T-helper 2 cell treated with Interferon-gamma antibody and Interleukin-4, amounts not matched to agents 5 μg/mL and 100 μg/mL, for 36 hours (primary cell): Measurements from ENCODE around the gene MAPK14.

Source experiments
- DNase-seq: peaks from one replicate; pipeline ENCODE4 v3.0.0; 2021; ENCODE audit warnings: low spot score
- H3K27ac Mint-ChIP-seq: one replicate; pipeline ENCODE4 v1.8.0; 2021; ENCODE audit warnings: mild to moderate bottlenecking, mixed read lengths
- H3K27me3 Mint-ChIP-seq: one replicate; pipeline ENCODE4 v1.8.0; 2021; ENCODE audit warnings: low read depth, mixed read lengths
- H3K36me3 Mint-ChIP-seq: one replicate; pipeline ENCODE4 v1.8.0; 2021; ENCODE audit warnings: low read depth, mixed read lengths
- H3K4me1 Mint-ChIP-seq: one replicate; pipeline ENCODE4 v1.8.0; 2021; ENCODE audit warnings: low read depth, mixed read lengths
- H3K4me3 Mint-ChIP-seq: one replicate; pipeline ENCODE4 v1.8.0; 2022; ENCODE audit warnings: mild to moderate bottlenecking, moderate library complexity, mixed read lengths
- H3K9me3 Mint-ChIP-seq: one replicate; pipeline ENCODE4 v1.8.0; 2021; ENCODE audit warnings: mixed read lengths

MAPK14 gene

DNA sequence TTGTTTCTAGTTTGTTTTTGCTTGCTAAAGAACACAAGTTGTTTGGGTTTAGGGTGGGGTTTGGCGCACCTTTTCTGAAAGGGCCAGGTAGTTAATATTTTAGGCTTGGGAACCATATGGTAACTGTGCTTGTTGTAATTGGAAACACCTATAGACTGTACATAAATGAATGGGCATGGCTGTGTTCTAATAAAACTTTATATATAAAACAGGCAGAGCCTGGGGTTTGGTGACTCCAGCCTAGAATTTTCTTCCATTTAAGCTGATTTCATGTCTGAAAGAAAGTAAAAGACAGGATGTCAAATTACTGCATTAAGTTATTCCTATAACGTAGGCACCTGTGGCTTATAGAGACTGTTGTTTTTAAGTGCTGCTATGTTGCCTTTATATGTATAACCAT, 66.6 kb downstream of the MAPK14 start:
- H3K9me3 Mint-ChIP-seq, result no peaks in the 10 kb centered on the region
- peaks cover 35% of the 10 kb centered on the region for H3K36me3 Mint-ChIP-seq
- no peak overlapping the region for H3K4me3 Mint-ChIP-seq
- H3K27me3 Mint-ChIP-seq, result no peaks in the 10 kb centered on the region
- peaks cover 16% of the 10 kb centered on the region for H3K4me1 Mint-ChIP-seq
- no peak overlapping the region for H3K27ac Mint-ChIP-seq
- DNase-seq, result no peak

GRCh38 chr6:36094753-36095496, 67.3 kb downstream of the MAPK14 start:
- Mint-ChIP-seq H3K27me3 (no peaks in the 10 kb centered on the region), H3K9me3 (no peaks in the 10 kb centered on the region), H3K4me3 (no peak overlapping the region), H3K4me1 (peaks cover 22% of the 10 kb centered on the region), H3K36me3 (peaks cover 34% of the 10 kb centered on the region), H3K27ac (no peak overlapping the region)
- DNase-seq, result peak; percentile 71

- peaks cover 36% of the 10 kb centered on the region for H3K36me3 Mint-ChIP-seq
- H3K4me1 Mint-ChIP-seq, result peaks cover 28% of the 10 kb centered on the region
- H3K9me3 Mint-ChIP-seq, result no peaks in the 10 kb centered on the region
- no peak for DNase-seq
- H3K27ac Mint-ChIP-seq, result no peak overlapping the region
- H3K4me3 Mint-ChIP-seq, result no peak overlapping the region
- H3K27me3 Mint-ChIP-seq, result no peaks in the 10 kb centered on the region
Observed at GRCh38 chr6:36095497-36096391, 68.1 kb downstream of the MAPK14 start.

GRCh38 chr6:36098253-36098919, 70.8 kb downstream of the MAPK14 start:
- Mint-ChIP-seq H3K27me3 (no peaks in the 10 kb centered on the region), H3K27ac (peak overlapping the region; percentile 21), H3K9me3 (no peaks in the 10 kb centered on the region), H3K4me3 (no peak overlapping the region), H3K4me1 (peaks cover 25% of the 10 kb centered on the region), H3K36me3 (peaks cover 31% of the 10 kb centered on the region)
- no peak for DNase-seq

DNA sequence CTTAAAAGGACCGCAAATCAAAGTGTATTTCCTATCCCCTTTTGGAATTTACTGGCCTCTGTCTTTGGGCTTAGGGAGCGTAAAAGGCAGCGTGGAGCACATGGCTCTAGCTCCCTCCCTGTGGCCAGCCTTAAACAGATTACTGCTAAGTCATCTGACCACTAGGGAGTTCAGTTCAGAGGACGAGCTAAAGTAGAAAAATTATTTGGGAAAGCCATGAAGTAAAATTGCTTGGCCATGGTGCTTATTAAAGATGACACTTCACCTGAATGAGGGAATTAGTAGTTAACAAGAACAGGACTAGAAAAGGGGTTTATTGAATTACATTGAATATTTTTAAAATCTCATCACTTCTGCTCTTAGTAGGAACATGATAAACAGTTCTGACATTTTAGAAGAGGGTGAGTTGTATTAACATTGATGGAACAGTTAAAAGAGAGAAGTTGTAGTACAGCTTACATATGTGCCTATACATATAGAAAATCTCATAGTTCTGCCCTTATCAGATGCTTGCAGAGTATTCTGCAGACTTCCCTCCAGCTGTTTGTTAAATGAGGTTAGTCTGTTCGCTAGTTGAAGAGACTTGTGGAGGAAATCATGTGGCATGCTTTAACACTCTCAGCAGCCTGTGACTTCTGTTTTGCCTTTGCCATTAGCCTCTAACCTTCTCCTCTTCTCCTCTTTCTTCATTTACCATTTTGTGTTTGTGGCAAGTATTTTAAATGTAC, 71.5 kb downstream of the MAPK14 start:
- H3K36me3 Mint-ChIP-seq, result peaks cover 36% of the 10 kb centered on the region
- H3K27me3 Mint-ChIP-seq, result no peaks in the 10 kb centered on the region
- peak overlapping the region; percentile 5 for H3K4me3 Mint-ChIP-seq
- DNase-seq, result no peak
- peak overlapping the region; percentile 2 for H3K27ac Mint-ChIP-seq
- H3K9me3 Mint-ChIP-seq, result no peaks in the 10 kb centered on the region
- H3K4me1 Mint-ChIP-seq, result peaks cover 25% of the 10 kb centered on the region

GRCh38 chr6:36099869-36100483, 72.4 kb downstream of the MAPK14 start:
- no peak for DNase-seq
- Mint-ChIP-seq H3K4me3 (peak overlapping the region; percentile 5), H3K4me1 (peaks cover 23% of the 10 kb centered on the region), H3K27ac (peak overlapping the region; percentile 39), H3K27me3 (no peaks in the 10 kb centered on the region), H3K9me3 (no peaks in the 10 kb centered on the region), H3K36me3 (peaks cover 38% of the 10 kb centered on the region)

DNA sequence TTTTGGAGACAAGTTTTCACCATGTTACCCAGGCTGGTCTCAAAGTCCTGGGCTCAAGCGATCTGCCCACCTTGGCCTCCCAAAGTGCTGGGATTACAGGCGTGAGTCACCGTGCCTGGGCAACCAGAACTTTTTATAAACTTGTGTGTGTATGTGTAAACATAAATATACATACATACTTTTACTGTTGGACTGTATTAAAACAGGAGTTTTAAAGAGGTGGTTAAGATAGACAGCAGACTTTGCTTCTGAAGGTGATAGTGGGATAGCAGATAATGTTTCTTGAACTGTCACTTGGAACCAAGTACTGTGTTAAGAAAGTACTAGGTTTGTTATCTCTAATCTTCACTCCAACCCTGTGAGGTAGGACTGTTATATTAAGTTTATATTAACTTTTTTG, 74.1 kb downstream of the MAPK14 start:
- Mint-ChIP-seq H3K9me3 (no peaks in the 10 kb centered on the region), H3K27me3 (no peaks in the 10 kb centered on the region), H3K4me3 (no peak overlapping the region), H3K4me1 (peaks cover 19% of the 10 kb centered on the region), H3K27ac (no peak overlapping the region), H3K36me3 (peaks cover 36% of the 10 kb centered on the region)
- DNase-seq, result no peak

DNA sequence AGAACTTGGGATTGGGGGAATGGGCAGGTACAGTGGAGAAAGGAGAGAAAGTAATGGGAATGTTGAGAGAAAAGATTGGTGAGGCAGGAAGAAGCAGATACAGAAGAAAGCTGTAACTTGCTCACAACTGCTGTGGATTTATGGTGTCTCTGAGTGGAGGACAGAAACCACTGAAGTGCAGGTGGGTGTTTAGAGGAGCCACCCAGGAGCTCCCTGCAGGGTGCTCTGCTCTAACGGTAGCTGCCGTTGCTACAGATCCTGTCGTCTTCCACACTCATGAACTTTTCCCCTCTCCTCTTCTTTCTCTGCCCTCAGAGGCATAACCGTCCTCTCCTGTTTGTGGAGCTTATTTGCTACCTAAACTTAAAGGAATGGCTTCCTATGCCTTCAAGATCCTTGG, 75.2 kb downstream of the MAPK14 start:
- Mint-ChIP-seq H3K27ac (no peak overlapping the region), H3K4me1 (peaks cover 22% of the 10 kb centered on the region), H3K4me3 (no peak overlapping the region), H3K36me3 (peaks cover 36% of the 10 kb centered on the region), H3K27me3 (no peaks in the 10 kb centered on the region), H3K9me3 (no peaks in the 10 kb centered on the region)
- DNase-seq, result no peak

- Mint-ChIP-seq H3K9me3 (no peaks in the 10 kb centered on the region), H3K27me3 (no peaks in the 10 kb centered on the region), H3K4me3 (no peak overlapping the region), H3K27ac (no peak overlapping the region), H3K4me1 (peaks cover 28% of the 10 kb centered on the region), H3K36me3 (peaks cover 50% of the 10 kb centered on the region)
- no peak for DNase-seq
Observed at GRCh38 chr6:36104836-36105235, 77.2 kb downstream of the MAPK14 start.

DNA sequence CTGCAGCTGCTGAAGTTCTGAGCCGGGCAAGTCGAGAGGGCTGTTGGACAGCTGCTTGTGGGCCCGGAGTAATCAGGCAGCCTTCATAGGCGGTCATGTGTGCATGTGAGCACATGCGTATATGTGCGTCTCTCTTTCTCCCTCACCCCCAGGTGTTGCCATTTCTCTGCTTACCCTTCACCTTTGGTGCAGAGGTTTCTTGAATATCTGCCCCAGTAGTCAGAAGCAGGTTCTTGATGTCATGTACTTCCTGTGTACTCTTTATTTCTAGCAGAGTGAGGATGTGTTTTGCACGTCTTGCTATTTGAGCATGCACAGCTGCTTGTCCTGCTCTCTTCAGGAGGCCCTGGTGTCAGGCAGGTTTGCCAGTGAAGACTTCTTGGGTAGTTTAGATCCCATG, 81.5 kb downstream of the MAPK14 start:
- Mint-ChIP-seq H3K27ac (peak overlapping the region; percentile 72), H3K27me3 (no peaks in the 10 kb centered on the region), H3K4me1 (peaks cover 44% of the 10 kb centered on the region), H3K4me3 (peak overlapping the region; percentile 8), H3K36me3 (peaks cover 51% of the 10 kb centered on the region), H3K9me3 (no peaks in the 10 kb centered on the region)
- no peak for DNase-seq

DNA sequence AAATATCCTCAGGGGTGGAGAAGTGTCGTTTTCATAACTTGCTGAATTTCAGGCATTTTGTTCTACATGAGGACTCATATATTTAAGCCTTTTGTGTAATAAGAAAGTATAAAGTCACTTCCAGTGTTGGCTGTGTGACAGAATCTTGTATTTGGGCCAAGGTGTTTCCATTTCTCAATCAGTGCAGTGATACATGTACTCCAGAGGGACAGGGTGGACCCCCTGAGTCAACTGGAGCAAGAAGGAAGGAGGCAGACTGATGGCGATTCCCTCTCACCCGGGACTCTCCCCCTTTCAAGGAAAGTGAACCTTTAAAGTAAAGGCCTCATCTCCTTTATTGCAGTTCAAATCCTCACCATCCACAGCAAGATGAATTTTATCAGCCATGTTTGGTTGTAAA, 82.4 kb downstream of the MAPK14 start:
- H3K36me3 Mint-ChIP-seq, result peaks cover 53% of the 10 kb centered on the region
- no peak overlapping the region for H3K4me3 Mint-ChIP-seq
- no peak for DNase-seq
- peak overlapping the region; percentile 29 for H3K27ac Mint-ChIP-seq
- H3K9me3 Mint-ChIP-seq, result no peaks in the 10 kb centered on the region
- H3K4me1 Mint-ChIP-seq, result peaks cover 52% of the 10 kb centered on the region
- H3K27me3 Mint-ChIP-seq, result no peaks in the 10 kb centered on the region

- H3K27me3 Mint-ChIP-seq, result no peaks in the 10 kb centered on the region
- peaks cover 53% of the 10 kb centered on the region for H3K36me3 Mint-ChIP-seq
- no peak overlapping the region for H3K27ac Mint-ChIP-seq
- no peak overlapping the region for H3K4me3 Mint-ChIP-seq
- peaks cover 53% of the 10 kb centered on the region for H3K4me1 Mint-ChIP-seq
- DNase-seq, result no peak
- H3K9me3 Mint-ChIP-seq, result no peaks in the 10 kb centered on the region
Observed at GRCh38 chr6:36110863-36111262, 83.3 kb downstream of the MAPK14 start.

- H3K9me3 Mint-ChIP-seq, result no peaks in the 10 kb centered on the region
- DNase-seq, result no peak
- H3K36me3 Mint-ChIP-seq, result peaks cover 53% of the 10 kb centered on the region
- H3K27me3 Mint-ChIP-seq, result no peaks in the 10 kb centered on the region
- H3K27ac Mint-ChIP-seq, result no peak overlapping the region
- no peak overlapping the region for H3K4me3 Mint-ChIP-seq
- H3K4me1 Mint-ChIP-seq, result peaks cover 60% of the 10 kb centered on the region
Observed at GRCh38 chr6:36111526-36111925, 83.9 kb downstream of the MAPK14 start.
